K562 (cell line): ENCODE data around the gene JPT1. TPM values are rescaled to one million over a fixed set of nuclear protein-coding genes. Genes with fewer than 3 reads are reported as not detected.

Experiments
- ADNP ChIP-seq: fragments of 200-800 bp; sonication (Bioruptor generic); IDR thresholded peaks from 2 replicates; pipeline ENCODE4 v1.6.1; 2016; ENCODE audit warnings: missing genetic modification characterization, missing compliant biosample characterization
- CTCFL ChIP-seq: IDR thresholded peaks from 2 replicates; pipeline ENCODE4 v1.6.1; 2011; ENCODE audit warnings: borderline replicate concordance, low read depth, mild to moderate bottlenecking, moderate library complexity, low read length; ENCODE audit not compliant: insufficient read depth, poor library complexity, severe bottlenecking
- ELF1 ChIP-seq: fragments of 200-800 bp; sonication (Bioruptor generic); IDR thresholded peaks from 2 replicates; pipeline ENCODE4 v1.6.1; 2016; ENCODE audit warnings: missing genetic modification characterization, missing compliant biosample characterization
- ELF4 ChIP-seq: fragments of 450-650 bp; formaldehyde crosslinking; IDR thresholded peaks from 2 replicates; pipeline ENCODE4 v1.4.0; 2022; ENCODE audit warnings: missing genetic modification characterization
- ETV6 ChIP-seq, 3 experiments: fragments of 150-350 bp in 1 of 3; sonication (generic) in 1 of 3; formaldehyde crosslinking in 1 of 3; IDR thresholded peaks; 2 replicates each; pipeline versions ENCODE4 v1.6.1 to v1.8.0; 2014 to 2022; ENCODE audit warnings: borderline replicate concordance in 2 of 3, low read depth in 2 of 3, antibody characterized with exemption in 1 of 3, low read length in 1 of 3, mild to moderate bottlenecking in 1 of 3, missing genetic modification reagents in 1 of 3
- FOXJ3 ChIP-seq: sonication (generic); formaldehyde crosslinking; IDR thresholded peaks from 2 replicates; pipeline ENCODE4 v1.4.0; 2020; ENCODE audit warnings: mild to moderate bottlenecking, missing genetic modification reagents
- FOXK2 ChIP-seq, 2 experiments: fragments of 450-650 bp; IDR thresholded peaks in 1 of 2; conservative IDR thresholded peaks in 1 of 2; 2 replicates each; pipeline ENCODE4 v1.6.1; 2016; ENCODE audit warnings: low read depth in 2 of 2, mild to moderate bottlenecking in 1 of 2
- HDGF ChIP-seq: fragments of 450-650 bp; IDR thresholded peaks from 2 replicates; pipeline ENCODE4 v1.6.1; 2016
- MXD1 ChIP-seq: fragments of 250-450 bp; sonication (Bioruptor Pico); IDR thresholded peaks from 2 replicates; pipeline ENCODE4 v1.8.0; 2021; ENCODE audit warnings: borderline replicate concordance, mild to moderate bottlenecking, moderate library complexity; ENCODE audit not compliant: poor library complexity, severe bottlenecking
- RNF219 ChIP-seq: fragments of 250-450 bp; sonication (Bioruptor Pico); IDR thresholded peaks from 2 replicates; pipeline ENCODE4 v1.5.0; 2022; ENCODE audit warnings: mild to moderate bottlenecking
- SMARCA5 ChIP-seq: fragments of 450-650 bp; IDR thresholded peaks from 2 replicates; pipeline ENCODE4 v1.6.1; 2016
- STAT5B ChIP-seq: fragments of 250-450 bp; sonication (Bioruptor Pico); IDR thresholded peaks from 2 replicates; pipeline ENCODE4 v1.8.0; 2021; ENCODE audit warnings: mild to moderate bottlenecking, inconsistent platforms
- SUPT5H ChIP-seq: fragments of 450-650 bp; IDR thresholded peaks from 2 replicates; pipeline ENCODE4 v1.6.1; 2016
- TCF15 ChIP-seq: fragments of 250-450 bp; sonication (Bioruptor Pico); IDR thresholded peaks from 2 replicates; pipeline ENCODE4 v1.8.0; 2022; ENCODE audit warnings: moderate library complexity, mild to moderate bottlenecking, inconsistent platforms
- TCF3 ChIP-seq: sonication (generic); formaldehyde crosslinking; IDR thresholded peaks from 2 replicates; pipeline ENCODE4 v1.4.0; 2020; ENCODE audit warnings: mild to moderate bottlenecking, missing genetic modification reagents
- TFAM ChIP-seq: fragments of 250-450 bp; sonication (Bioruptor Pico); conservative IDR thresholded peaks from 2 replicates; pipeline ENCODE4 v1.5.0; 2021; ENCODE audit warnings: mild to moderate bottlenecking, moderate library complexity
- ZBTB1 ChIP-seq: sonication (generic); formaldehyde crosslinking; IDR thresholded peaks from 2 replicates; pipeline ENCODE4 v1.8.1; 2023; ENCODE audit warnings: missing genetic modification reagents, low read depth, mild to moderate bottlenecking, borderline replicate concordance
- ZNF311 ChIP-seq: fragments of 250-450 bp; sonication (Bioruptor Pico); IDR thresholded peaks from 2 replicates; pipeline ENCODE4 v1.4.0; 2020; ENCODE audit warnings: mild to moderate bottlenecking, moderate library complexity
- ZSCAN29 ChIP-seq: fragments of 450-650 bp; IDR thresholded peaks from 2 replicates; pipeline ENCODE4 v1.6.1; 2017
- polyA plus RNA-seq, 8 experiments: library from polyadenylated mRNA; depleted of rRNA in 4 of 8; stranded (reverse) in 5 of 8; unstranded in 3 of 8; fragments of >200 nt; fragmentation: Nextera tagmentation in 2 of 8; fragmentation: Illumina TruSeq in 1 of 8; extraction: Ambion mirVana in 2 of 8; extraction: Trizol in 1 of 8; gene quantifications; 2 replicates each; pipeline versions ENCODE4 v1.2.1 to v1.2.3, GENCODE V29; 2011 to 2014; ENCODE audit warnings: inconsistent platforms in 1 of 8, missing spikeins in 1 of 8
- total RNA-seq, 7 experiments: library from RNA; depleted of rRNA in 6 of 7; stranded (reverse); fragments of >200 nt in 6 of 7; fragmentation: Illumina TruSeq in 2 of 7; extraction: Trizol in 2 of 7; gene quantifications; 2 replicates each; pipeline versions ENCODE4 v1.2.1 to v1.2.3, GENCODE V29; 2011 to 2021; ENCODE audit warnings: low replicate concordance in 1 of 7

Gene JPT1
- total and polyA plus RNA-seq, 9 of the 15 experiments (the other 6 are each of a cell fraction or from before 2014, with no cell fraction given), result 56.7 to 292 (median 144) TPM

GRCh38 chr17:75131278-75132017 lies 22.9 kb downstream of the JPT1 start, which contains the start of gene NT5C (continued):
- 0 out of 4 replicates have a peak, but pooled peaks of 1 of the 2 experiments have one; percentile 22 for TF ChIP-seq ETV6 (IDR thresholded peaks at IDR 0.05; ENCODE audit: borderline replicate concordance in 1 of 2, low read depth in 2 of 2, low read length in 1 of 2)
- TF ChIP-seq ETV6 (CRISPR knock-in tag; IDR thresholded peaks at IDR 0.05; ENCODE audit: borderline replicate concordance), result no peak
- no peak; the same call in none of the 2 replicates for TF ChIP-seq TCF3
- TF ChIP-seq ELF1, result peak; percentile 96
- TF ChIP-seq STAT5B (CRISPR knock-in tag), result no peak
- TF ChIP-seq FOXJ3 (CRISPR knock-in tag), result no peak
- no peak; the same call in 1 of the 2 replicates for TF ChIP-seq ZSCAN29
- TF ChIP-seq ADNP (tag), result no peak
- TF ChIP-seq TCF15 (CRISPR knock-in tag), result no peak
- no peak for TF ChIP-seq FOXK2 (conservative IDR thresholded peaks at IDR 0.05 in 1 of 2, IDR thresholded peaks at IDR 0.05 in 1 of 2; ENCODE audit: low read depth in 2 of 2)
- no peak for TF ChIP-seq HDGF
- TF ChIP-seq RNF219 (CRISPR knock-in tag), result no peak
- TF ChIP-seq SMARCA5, result no peak
- TF ChIP-seq MXD1 (CRISPR knock-in tag), result peak; percentile 78
- TF ChIP-seq TFAM (CRISPR knock-in tag), result no peak
- peak; percentile 89 for TF ChIP-seq CTCFL
- peak; percentile 64; the same call in 1 of the 2 replicates for TF ChIP-seq SUPT5H
- TF ChIP-seq ELF4 (CRISPR knock-in tag), result 0 out of 2 replicates have a peak, but pooled peaks have one; percentile 23
- TF ChIP-seq ZBTB1 (CRISPR knock-in tag), result peak; percentile 74
- TF ChIP-seq ZNF311 (CRISPR knock-in tag), result no peak
